ENCODE data around the gene GHR.

DNA sequence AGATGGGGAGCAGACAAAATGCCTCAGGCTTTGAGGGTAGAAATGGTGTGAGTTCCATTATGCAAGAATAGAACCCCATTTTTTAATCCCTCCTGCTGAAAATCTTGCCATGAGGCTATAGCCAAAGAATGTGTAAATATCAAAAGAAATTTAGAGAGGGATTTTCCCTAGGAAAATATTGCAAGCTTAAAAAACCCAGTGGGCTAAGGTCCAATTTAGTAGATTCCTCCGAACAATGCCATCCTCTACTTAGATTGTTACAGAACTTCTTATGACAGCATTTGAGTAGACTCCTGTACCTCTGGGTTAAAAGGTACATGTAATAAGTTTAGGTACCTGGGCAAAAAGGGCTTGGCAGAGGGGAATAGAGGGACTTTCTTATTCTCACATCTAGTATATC, 138.4 kb downstream of the GHR start:
- TF ChIP-seq CTCF (IDR thresholded peaks at IDR 0.05) (no peak), POLR2A (IDR thresholded peaks at IDR 0.05) (no peak)
